Tibial nerve (tissue), 4 donors: ENCODE measurements around the gene TARBP2. TPM values are rescaled to one million over a fixed set of nuclear protein-coding genes. Genes with fewer than 3 reads are reported as not detected.

ENCODE experiments used
- DNase-seq, 2 donors: peaks; one replicate each; pipeline ENCODE4 v3.0.0-alpha.2; 2019; ENCODE audit warnings: low spot score in 2 of 2
- H3K27ac ChIP-seq, 4 donors: fragments of 200-600 bp; sonication (generic) in 3 of 4; one replicate each; pipeline ENCODE4 v1.5.1; 2017 to 2019; ENCODE audit warnings: mild to moderate bottlenecking in 1 of 4
- H3K27me3 ChIP-seq, 2 donors: fragments of 200-600 bp; sonication (generic) in 1 of 2; one replicate each; pipeline versions ENCODE4 v1.5.1 to v1.6.0; 2017 to 2019
- H3K36me3 ChIP-seq, 3 donors: fragments of 200-600 bp; sonication (generic); one replicate each; pipeline ENCODE4 v1.5.1; 2018 to 2019
- H3K4me1 ChIP-seq, 4 donors: fragments of 200-600 bp; sonication (generic) in 3 of 4; one replicate each; pipeline ENCODE4 v1.5.1; 2017 to 2019
- H3K4me3 ChIP-seq, 4 donors: fragments of 200-600 bp; sonication (generic) in 3 of 4; one replicate each; pipeline ENCODE4 v1.5.1; 2017 to 2019; ENCODE audit warnings: mild to moderate bottlenecking in 1 of 4, moderate library complexity in 1 of 4
- H3K9me3 ChIP-seq, 4 donors: fragments of 200-600 bp; sonication (generic) in 3 of 4; one replicate each; pipeline ENCODE4 v1.5.1; 2017 to 2019
- EP300 ChIP-seq, 2 donors: sonication (generic); formaldehyde crosslinking; IDR thresholded peaks; one replicate each; pipeline ENCODE4 v1.6.1; 2017; ENCODE audit warnings: antibody characterized with exemption in 2 of 2, mild to moderate bottlenecking in 1 of 2
- POLR2A ChIP-seq, 2 donors: fragments of 450-650 bp; IDR thresholded peaks; one replicate each; pipeline ENCODE4 v1.6.1; 2017; ENCODE audit warnings: antibody characterized with exemption in 2 of 2, mild to moderate bottlenecking in 2 of 2, moderate library complexity in 2 of 2
- WGBS, 2 donors: methylation state at CpG; one replicate each; pipeline ENCODE4 v1.1.5; 2018; 5-methylcytosine and 5-hydroxymethylcytosine counted together
- total RNA-seq, 4 donors: library from RNA; depleted of rRNA; stranded (reverse); fragments of >200 nt; gene quantifications; one replicate each; pipeline ENCODE4 v1.1.0, GENCODE V29; 2016
- TF ChIP-seq, protein P1 (sequence below), 5 experiments: fragments of 200-600 bp in 3 of 5; fragments of 450-650 bp in 2 of 5; sonication (generic) in 3 of 5; IDR thresholded peaks; one replicate each; pipeline ENCODE4 v1.5.1; 2016 to 2019; ENCODE audit warnings: antibody characterized with exemption in 5 of 5, mild to moderate bottlenecking in 3 of 5, moderate library complexity in 2 of 5

The TARBP2 gene
- total RNA-seq, 4 donors from 2014 or later, result 25.3 to 56.4 (median 36.1) TPM

DNA sequence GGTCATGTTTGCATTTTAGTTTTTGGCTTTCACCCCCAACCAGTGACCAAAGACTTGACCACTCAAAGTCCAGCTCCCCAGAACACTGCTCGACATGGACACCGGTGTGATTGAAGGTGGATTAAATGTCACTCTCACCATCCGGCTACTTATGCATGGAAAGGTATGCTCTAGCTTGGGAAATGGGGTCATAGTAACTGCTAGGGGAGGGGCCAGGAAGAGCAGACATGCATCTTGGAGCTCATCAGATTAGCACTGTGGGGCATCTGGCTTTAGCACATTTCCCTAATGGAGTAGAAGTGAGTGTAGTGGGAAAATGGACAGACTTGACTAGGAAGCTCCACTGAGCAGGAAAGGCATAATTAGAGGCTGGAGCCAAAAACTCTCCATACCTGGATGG is 46.4 kb upstream of the TARBP2 start:
- no peaks in the 10 kb centered on the region for H3K9me3 ChIP-seq
- H3K4me1 ChIP-seq, result peaks cover 0 to 56% (median 20%) of the 10 kb centered on the region in 4 donors
- H3K27ac ChIP-seq, result no peak overlapping the region
- no peaks in the 10 kb centered on the region for H3K27me3 ChIP-seq
- no peak overlapping the region for H3K4me3 ChIP-seq
- DNase-seq, result no peak
- peaks cover under 1 to 53% (median 34%) of the 10 kb centered on the region in 3 donors for H3K36me3 ChIP-seq
- TF ChIP-seq EP300 (IDR thresholded peaks at IDR 0.05), result no peak
- TF ChIP-seq POLR2A (IDR thresholded peaks at IDR 0.05), result no peak
- TF ChIP-seq, protein P1, sequence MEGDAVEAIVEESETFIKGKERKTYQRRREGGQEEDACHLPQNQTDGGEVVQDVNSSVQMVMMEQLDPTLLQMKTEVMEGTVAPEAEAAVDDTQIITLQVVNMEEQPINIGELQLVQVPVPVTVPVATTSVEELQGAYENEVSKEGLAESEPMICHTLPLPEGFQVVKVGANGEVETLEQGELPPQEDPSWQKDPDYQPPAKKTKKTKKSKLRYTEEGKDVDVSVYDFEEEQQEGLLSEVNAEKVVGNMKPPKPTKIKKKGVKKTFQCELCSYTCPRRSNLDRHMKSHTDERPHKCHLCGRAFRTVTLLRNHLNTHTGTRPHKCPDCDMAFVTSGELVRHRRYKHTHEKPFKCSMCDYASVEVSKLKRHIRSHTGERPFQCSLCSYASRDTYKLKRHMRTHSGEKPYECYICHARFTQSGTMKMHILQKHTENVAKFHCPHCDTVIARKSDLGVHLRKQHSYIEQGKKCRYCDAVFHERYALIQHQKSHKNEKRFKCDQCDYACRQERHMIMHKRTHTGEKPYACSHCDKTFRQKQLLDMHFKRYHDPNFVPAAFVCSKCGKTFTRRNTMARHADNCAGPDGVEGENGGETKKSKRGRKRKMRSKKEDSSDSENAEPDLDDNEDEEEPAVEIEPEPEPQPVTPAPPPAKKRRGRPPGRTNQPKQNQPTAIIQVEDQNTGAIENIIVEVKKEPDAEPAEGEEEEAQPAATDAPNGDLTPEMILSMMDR (IDR thresholded peaks at IDR 0.05), result no peak
- 53 to 54% methylated on average over 3 of the region's 3 CpGs for WGBS, 2 donors

DNA sequence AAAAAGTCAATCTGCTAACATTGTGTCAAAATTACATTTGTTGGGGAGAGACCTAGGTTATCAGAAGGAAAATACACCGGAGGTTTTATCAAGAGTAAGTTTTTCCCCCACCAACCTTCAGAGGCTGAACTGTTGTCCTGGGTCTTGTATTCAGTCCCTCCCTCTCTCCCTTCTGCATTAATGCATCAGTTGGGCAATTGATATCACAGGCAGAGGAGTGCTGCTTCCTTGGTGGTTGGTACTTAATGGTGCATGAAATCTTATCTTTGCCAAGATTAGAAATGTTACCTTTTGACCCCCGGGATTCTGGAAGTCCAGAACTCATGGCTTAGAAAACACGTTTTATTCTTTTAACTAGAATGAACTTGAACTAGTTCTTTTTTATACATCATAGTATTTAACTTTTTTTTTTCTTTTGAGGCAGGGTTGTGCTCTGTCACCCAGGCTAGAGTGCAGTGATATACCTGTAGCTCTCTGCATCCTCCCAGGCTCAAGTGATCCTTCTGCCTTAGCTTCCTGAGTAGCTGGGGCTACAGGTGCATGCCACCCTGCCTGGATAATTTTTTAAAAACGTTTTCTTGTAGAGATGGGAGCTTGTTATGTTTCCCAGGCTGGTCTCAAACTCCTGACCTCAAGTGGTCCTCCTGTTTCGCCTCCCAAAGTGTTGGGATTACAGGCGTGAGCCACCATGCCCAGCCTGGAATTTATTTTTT is 44.3 kb upstream of the TARBP2 start:
- WGBS, 2 donors, result 67 to 73% methylated on average over 6 of the region's 6 CpGs
- DNase-seq, result no peak
- Histone ChIP-seq H3K27ac (no peak overlapping the region), H3K27me3 (no peaks in the 10 kb centered on the region), H3K36me3 (peaks cover 10 to 74% (median 55%) of the 10 kb centered on the region in 3 donors), H3K9me3 (no peaks in the 10 kb centered on the region), H3K4me3 (no peak overlapping the region), H3K4me1 (peaks cover 0 to 64% (median 21%) of the 10 kb centered on the region in 4 donors)
- TF ChIP-seq POLR2A (IDR thresholded peaks at IDR 0.05) (no peak), EP300 (IDR thresholded peaks at IDR 0.05) (no peak)
- TF ChIP-seq, protein P1 (IDR thresholded peaks at IDR 0.05), result no peak

- Histone ChIP-seq H3K9me3 (no peaks in the 10 kb centered on the region), H3K27ac (no peak overlapping the region), H3K4me3 (no peak overlapping the region), H3K4me1 (peaks cover 0 to 75% (median 10%) of the 10 kb centered on the region in 4 donors), H3K36me3 (peaks cover 17 to 97% (median 76%) of the 10 kb centered on the region in 3 donors), H3K27me3 (no peaks in the 10 kb centered on the region)
- TF ChIP-seq, protein P1 (IDR thresholded peaks at IDR 0.05), result no peak
- TF ChIP-seq EP300 (IDR thresholded peaks at IDR 0.05) (no peak), POLR2A (IDR thresholded peaks at IDR 0.05) (no peak)
- WGBS, 2 donors, result 64 to 70% methylated on average over 4 of the region's 4 CpGs
- no peak for DNase-seq
These were observed 42.0 kb upstream of the TARBP2 start for GRCh38 chr12:53459097-53459496.

DNA sequence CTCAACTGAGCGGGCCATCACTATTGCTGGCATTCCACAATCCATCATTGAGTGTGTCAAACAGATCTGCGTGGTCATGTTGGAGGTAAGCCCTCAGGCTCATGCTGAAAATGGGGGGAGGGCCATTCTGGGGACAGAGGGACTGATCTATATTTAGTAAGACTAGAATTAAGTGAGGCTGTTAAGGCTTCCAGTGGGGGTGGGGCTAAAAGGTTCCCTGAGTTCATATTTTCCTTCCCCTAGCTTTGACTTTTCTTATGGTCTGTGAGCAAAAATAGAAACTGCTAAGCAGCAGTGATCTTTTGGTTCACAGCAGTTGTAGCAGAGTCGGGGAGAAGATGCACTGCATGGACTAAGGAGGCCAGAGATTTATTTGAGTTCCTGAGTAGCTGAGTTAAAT is 40.0 kb upstream of the TARBP2 start:
- H3K27me3 ChIP-seq, result no peaks in the 10 kb centered on the region
- H3K4me1 ChIP-seq, result peaks cover 0 to 73% (median 2%) of the 10 kb centered on the region in 4 donors
- DNase-seq, result no peak
- TF ChIP-seq POLR2A (IDR thresholded peaks at IDR 0.05), result no peak
- TF ChIP-seq EP300 (IDR thresholded peaks at IDR 0.05), result no peak
- TF ChIP-seq, protein P1 (IDR thresholded peaks at IDR 0.05), result no peak
- 66 to 73% methylated on average over 3 of the region's 3 CpGs for whole genome bisulfite sequencing, 2 donors
- H3K36me3 ChIP-seq, result peaks cover 17 to 100% (median 83%) of the 10 kb centered on the region in 3 donors
- no peak overlapping the region for H3K27ac ChIP-seq
- H3K9me3 ChIP-seq, result no peaks in the 10 kb centered on the region
- H3K4me3 ChIP-seq, result no peak overlapping the region

GRCh38 chr12:53461591-53461990 is 39.5 kb upstream of the TARBP2 start:
- no peak for DNase-seq
- Histone ChIP-seq H3K36me3 (peaks cover 17 to 100% (median 88%) of the 10 kb centered on the region in 3 donors), H3K4me3 (no peak overlapping the region), H3K27ac (no peak overlapping the region), H3K9me3 (no peaks in the 10 kb centered on the region), H3K4me1 (peaks cover 0 to 70% (median 2%) of the 10 kb centered on the region in 4 donors), H3K27me3 (no peaks in the 10 kb centered on the region)
- 82% methylated on average over 8 of the region's 8 CpGs for WGBS, 2 donors
- no peak for TF ChIP-seq EP300 (IDR thresholded peaks at IDR 0.05)
